PC-3 (cell line): ENCODE data around the gene RNASE13. TPM values are rescaled to one million over a fixed set of nuclear protein-coding genes. Genes with fewer than 3 reads are reported as not detected.

Source experiments
- ATAC-seq: fragments of 200-7000 bp; cut with Tn5 transposase; 2 replicates; pipeline ENCODE4 v1.9.1; 2020; ENCODE audit warnings: mild to moderate bottlenecking, moderate library complexity
- BruUV-seq: library from RNA; stranded (reverse); fragments of 400-500 nt; replicated peaks from 2 replicates; lab custom pipeline; 2021; lab: Mats Ljungman, UMichigan
- CTCF ChIA-PET: fragments of 300-600 bp; sonication (Branson Sonifier 250); formaldehyde crosslinking; loops from one replicate; lab custom pipeline; 2022; ENCODE audit warnings: antibody characterized with exemption; lab: Charles Lee
- POLR2A ChIA-PET: fragments of 300-600 bp; sonication (Branson Sonifier 250); formaldehyde crosslinking; loops from one replicate; lab custom pipeline; 2022; ENCODE audit warnings: antibody characterized with exemption; ENCODE audit not compliant: unreplicated experiment; lab: Charles Lee
- DNase-seq: peaks from one replicate; pipeline ENCODE4 v3.0.0-alpha.2; 2015
- H2AFZ ChIP-seq: fragments of 300-600 bp; sonication (generic); 2 replicates; pipeline ENCODE4 v1.6.0; 2016; ENCODE audit warnings: antibody characterized with exemption, low read length
- H3F3A ChIP-seq: fragments of 300-600 bp; sonication (generic); one replicate; pipeline ENCODE4 v1.6.0; 2017; ENCODE audit warnings: antibody characterized with exemption, low read length, control low read depth, mild to moderate bottlenecking; ENCODE audit not compliant: unreplicated experiment
- H3K27ac ChIP-seq: fragments of 300-600 bp; sonication (generic); 2 replicates; pipeline ENCODE4 v1.5.1; 2016; ENCODE audit warnings: mild to moderate bottlenecking, low read length
- H3K27me3 ChIP-seq: fragments of 300-600 bp; sonication (generic); 2 replicates; pipeline ENCODE4 v1.6.1; 2016; ENCODE audit warnings: low read length, mixed read lengths
- H3K36me3 ChIP-seq: fragments of 300-600 bp; sonication (generic); 2 replicates; pipeline ENCODE4 v1.6.1; 2016; ENCODE audit warnings: low read depth, mixed run types, low read length, mixed read lengths
- H3K4me1 ChIP-seq: fragments of 300-600 bp; sonication (generic); 2 replicates; pipeline ENCODE4 v1.5.1; 2016; ENCODE audit warnings: low read length; ENCODE audit not compliant: insufficient read depth
- H3K4me2 ChIP-seq: fragments of 300-600 bp; sonication (generic); 2 replicates; pipeline ENCODE4 v1.6.0; 2016; ENCODE audit warnings: low read length
- H3K4me3 ChIP-seq: fragments of 300-600 bp; sonication (generic); 2 replicates; pipeline ENCODE4 v1.5.1; 2016; ENCODE audit warnings: mild to moderate bottlenecking, low read length, mixed read lengths
- H3K79me2 ChIP-seq: fragments of 300-600 bp; sonication (generic); 2 replicates; pipeline ENCODE4 v1.6.1; 2017; ENCODE audit warnings: low read length, mixed read lengths
- H3K9ac ChIP-seq: fragments of 300-600 bp; sonication (generic); 2 replicates; pipeline ENCODE4 v1.6.0; 2016; ENCODE audit warnings: mild to moderate bottlenecking, low read length
- H3K9me2 ChIP-seq: fragments of 300-600 bp; sonication (generic); replicated peaks from 2 replicates; pipeline ENCODE4 v1.6.1; 2016; ENCODE audit warnings: mixed run types, low read length, mixed read lengths
- H3K9me3 ChIP-seq: fragments of 300-600 bp; sonication (generic); 2 replicates; pipeline ENCODE4 v1.6.1; 2016; ENCODE audit warnings: low read length, mixed read lengths
- H4K20me1 ChIP-seq: fragments of 300-600 bp; sonication (generic); 2 replicates; pipeline ENCODE4 v1.6.1; 2016; ENCODE audit warnings: low read length, mixed read lengths
- EZH2 ChIP-seq: fragments of 300-600 bp; sonication (generic); IDR thresholded peaks from one replicate; pipeline ENCODE4 v1.6.1; 2017; ENCODE audit warnings: antibody characterized with exemption, mild to moderate bottlenecking, low read length; ENCODE audit not compliant: unreplicated experiment
- EZH2phosphoT487 ChIP-seq: fragments of 300-600 bp; sonication (generic); IDR thresholded peaks from 2 replicates; pipeline ENCODE4 v1.6.1; 2018; ENCODE audit warnings: mild to moderate bottlenecking, antibody characterized with exemption, low read length, borderline replicate concordance
- intact Hi-C: fragments of 100-400 bp; cut with micrococcal nuclease; formaldehyde crosslinking; loops from 2 replicates; pipeline ENCODE4 v1.9.0; 2023
- total RNA-seq: library from RNA; depleted of rRNA; stranded (reverse); fragments of >200 nt; gene quantifications from 2 replicates; pipeline ENCODE4 v1.2.3, GENCODE V29; 2014
- TF ChIP-seq, protein P1 (sequence below): fragments of 300-600 bp; sonication (generic); conservative IDR thresholded peaks from 2 replicates; pipeline ENCODE4 v1.5.1; 2017; ENCODE audit warnings: antibody characterized with exemption, low read depth, mild to moderate bottlenecking, low read length

RNASE13 gene
- total RNA-seq, 1 experiment from 2014 or later: not detected

DNA sequence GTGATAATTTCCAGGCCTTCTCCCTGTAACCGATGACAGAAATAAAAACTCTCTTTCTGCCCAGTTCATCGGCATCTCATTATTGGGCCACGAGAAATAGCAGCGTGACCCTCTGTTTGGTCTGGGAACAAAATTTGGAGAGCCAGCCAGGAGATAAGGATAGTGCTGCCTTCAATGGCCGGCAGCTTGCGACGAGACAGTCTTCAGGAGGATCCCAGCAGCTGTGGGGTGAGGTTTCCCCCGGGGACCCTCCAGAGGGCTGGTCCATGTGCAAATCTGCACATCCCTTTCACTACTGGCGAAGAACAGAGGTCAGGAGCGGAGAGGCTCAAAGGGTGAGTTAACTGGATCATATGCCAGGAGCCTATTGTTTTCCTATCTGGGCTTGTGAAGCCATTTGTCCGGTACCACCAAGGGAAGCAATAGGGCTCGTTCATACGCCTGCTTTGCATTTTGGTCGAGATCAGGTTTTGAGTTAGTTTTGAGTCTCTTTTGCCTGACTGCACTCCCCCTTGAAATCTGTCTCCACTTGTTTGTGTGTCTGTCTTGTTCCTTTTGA is 30.7 kb downstream of the RNASE13 start:
- H3K27ac ChIP-seq: no peak overlapping the region
- H3K36me3 ChIP-seq: no peaks in the 10 kb centered on the region
- TF ChIP-seq, protein P1, sequence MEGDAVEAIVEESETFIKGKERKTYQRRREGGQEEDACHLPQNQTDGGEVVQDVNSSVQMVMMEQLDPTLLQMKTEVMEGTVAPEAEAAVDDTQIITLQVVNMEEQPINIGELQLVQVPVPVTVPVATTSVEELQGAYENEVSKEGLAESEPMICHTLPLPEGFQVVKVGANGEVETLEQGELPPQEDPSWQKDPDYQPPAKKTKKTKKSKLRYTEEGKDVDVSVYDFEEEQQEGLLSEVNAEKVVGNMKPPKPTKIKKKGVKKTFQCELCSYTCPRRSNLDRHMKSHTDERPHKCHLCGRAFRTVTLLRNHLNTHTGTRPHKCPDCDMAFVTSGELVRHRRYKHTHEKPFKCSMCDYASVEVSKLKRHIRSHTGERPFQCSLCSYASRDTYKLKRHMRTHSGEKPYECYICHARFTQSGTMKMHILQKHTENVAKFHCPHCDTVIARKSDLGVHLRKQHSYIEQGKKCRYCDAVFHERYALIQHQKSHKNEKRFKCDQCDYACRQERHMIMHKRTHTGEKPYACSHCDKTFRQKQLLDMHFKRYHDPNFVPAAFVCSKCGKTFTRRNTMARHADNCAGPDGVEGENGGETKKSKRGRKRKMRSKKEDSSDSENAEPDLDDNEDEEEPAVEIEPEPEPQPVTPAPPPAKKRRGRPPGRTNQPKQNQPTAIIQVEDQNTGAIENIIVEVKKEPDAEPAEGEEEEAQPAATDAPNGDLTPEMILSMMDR: no peak
- TF ChIP-seq EZH2: no peak
- no peak for TF ChIP-seq EZH2phosphoT487
- no peaks in the 10 kb centered on the region for H3K27me3 ChIP-seq
- H3K4me2 ChIP-seq: no peak overlapping the region
- no peak overlapping the region for H3K4me3 ChIP-seq
- no peak overlapping the region for H3K9ac ChIP-seq
- no peaks in the 10 kb centered on the region for H3K4me1 ChIP-seq
- H2AFZ ChIP-seq: no peak overlapping the region
- no peaks in the 10 kb centered on the region for H3K79me2 ChIP-seq
- DNase-seq: no peak
- no peak for ATAC-seq
- CTCF ChIA-PET: interaction anchor here (0.5 kb wide), 1 partner anchor 8 kb away, joined by 5 read pairs; no protein-coding TSS in a partner anchor
- no peaks in the 10 kb centered on the region for H3K9me2 ChIP-seq
- intact Hi-C loops: no loop called here
- no peaks in the 10 kb centered on the region for H3K9me3 ChIP-seq
- no peaks in the 10 kb centered on the region for H3F3A ChIP-seq
- BruUV-seq: no TSS peak
- H4K20me1 ChIP-seq: no peaks in the 10 kb centered on the region
- POLR2A ChIA-PET: no interaction called here

GRCh38 chr14:21001218-21001617 is 33.4 kb downstream of the RNASE13 start:
- CTCF ChIA-PET: interaction anchor here (1.3 kb wide), 1 partner anchor 30 kb away, joined by 7 read pairs; no protein-coding TSS in a partner anchor
- TF ChIP-seq EZH2 (no peak), EZH2phosphoT487 (no peak)
- TF ChIP-seq, protein P1: no peak
- Histone ChIP-seq H3K9me2 (no peaks in the 10 kb centered on the region), H3K9ac (no peak overlapping the region), H3F3A (no peaks in the 10 kb centered on the region), H3K27ac (no peak overlapping the region), H3K4me1 (no peaks in the 10 kb centered on the region; the same call in 1 of the 2 replicates), H3K79me2 (no peaks in the 10 kb centered on the region), H3K4me3 (no peak overlapping the region), H3K4me2 (no peak overlapping the region), H3K9me3 (no peaks in the 10 kb centered on the region), H2AFZ (no peak overlapping the region), H3K36me3 (peaks cover 5% of the 10 kb centered on the region), H3K27me3 (no peaks in the 10 kb centered on the region), H4K20me1 (no peaks in the 10 kb centered on the region)
- BruUV-seq: no TSS peak
- intact Hi-C loops: no loop called here
- DNase-seq (no peak), ATAC-seq (no peak)
- POLR2A ChIA-PET: no interaction called here

- Histone ChIP-seq H3K79me2 (no peaks in the 10 kb centered on the region), H3K9me3 (no peaks in the 10 kb centered on the region), H3K9ac (no peak overlapping the region), H3K36me3 (peaks cover 20% of the 10 kb centered on the region), H3K4me3 (no peak overlapping the region), H3K4me1 (no peaks in the 10 kb centered on the region; the same call in 1 of the 2 replicates), H3K4me2 (no peak overlapping the region), H3F3A (no peaks in the 10 kb centered on the region), H3K27me3 (no peaks in the 10 kb centered on the region), H3K9me2 (no peaks in the 10 kb centered on the region), H2AFZ (no peak overlapping the region), H4K20me1 (no peaks in the 10 kb centered on the region), H3K27ac (no peak overlapping the region)
- ATAC-seq (no peak), DNase-seq (no peak)
- TF ChIP-seq EZH2phosphoT487 (no peak), EZH2 (no peak)
- TF ChIP-seq, protein P1: no peak
- CTCF ChIA-PET: no interaction called here
- BruUV-seq: no TSS peak
- POLR2A ChIA-PET: no interaction called here
- intact Hi-C loops: no loop called here
Observed at GRCh38 chr14:20999591-20999990, 35.0 kb downstream of the RNASE13 start.
